Non-pigmented ciliary epithelial cell (primary cell): Measurements from ENCODE around the gene PRR14.

Experiments used
- DNase-seq: peaks from one replicate; pipeline ENCODE4 v3.0.0-alpha.2; 2010; ENCODE audit warnings: low read depth

The PRR14 gene

GRCh38 chr16:30650369-30651123 lies at the start of gene PRR14:
TSS of gene PRR14 (plus strand) at chr16:30650960. CDS start at chr16:30651646, 686 bp downstream.
- peak; percentile 96 for DNase-seq

- DNase-seq, result no peak
Observed at GRCh38 chr16:30601966-30602365, 48.8 kb upstream of the PRR14 start.

- no peak for DNase-seq
Observed at GRCh38 chr16:30602616-30603277, 48.0 kb upstream of the PRR14 start.

- no peak for DNase-seq
Observed at GRCh38 chr16:30603945-30604315, 46.8 kb upstream of the PRR14 start.

- no peak for DNase-seq
Observed at GRCh38 chr16:30604316-30604947, 46.3 kb upstream of the PRR14 start.

- no peak for DNase-seq
Observed at GRCh38 chr16:30605158-30605557, 45.6 kb upstream of the PRR14 start.

GRCh38 chr16:30606004-30606403 lies 44.8 kb upstream of the PRR14 start:
- no peak for DNase-seq

- no peak for DNase-seq
Observed at GRCh38 chr16:30609002-30609925, 41.5 kb upstream of the PRR14 start.

GRCh38 chr16:30609926-30610839 lies 40.6 kb upstream of the PRR14 start, which contains the start of gene ZNF689:
TSS of gene ZNF689 (minus strand) at chr16:30610389. CDS start at chr16:30610041, 348 bp downstream.
- peak; percentile 89 for DNase-seq

- no peak for DNase-seq
Observed at GRCh38 chr16:30615358-30616091, 35.2 kb upstream of the PRR14 start.

- no peak for DNase-seq
Observed at GRCh38 chr16:30619202-30619601, 31.6 kb upstream of the PRR14 start.

- no peak for DNase-seq
Observed at GRCh38 chr16:30619638-30620037, 31.1 kb upstream of the PRR14 start.

- no peak for DNase-seq
Observed at GRCh38 chr16:30620169-30620568, 30.6 kb upstream of the PRR14 start.

- no peak for DNase-seq
Observed at GRCh38 chr16:30621765-30622164, 29.0 kb upstream of the PRR14 start.

GRCh38 chr16:30622455-30623032 lies 28.2 kb upstream of the PRR14 start:
- DNase-seq, result no peak

GRCh38 chr16:30623536-30624283 lies 27.1 kb upstream of the PRR14 start:
- no peak for DNase-seq

- DNase-seq, result no peak
Observed at GRCh38 chr16:30626236-30626635, 24.5 kb upstream of the PRR14 start.

GRCh38 chr16:30628628-30629540 lies 21.9 kb upstream of the PRR14 start:
- no peak for DNase-seq
